Measurements from ENCODE around the gene MIP.
"Not testable (repeated sequence)": the region's sequence is repeated elsewhere in the genome, so short reads cannot be mapped to it uniquely, and the experiment has no call there.

MIP gene

GRCh38 chr12:56469007-56469930 lies 14.8 kb upstream of the MIP start:
- no peak for DNase-seq
- in situ Hi-C loops (cut with MboI; ENCODE audit: low pct_unique_long_range_greater_than_20kb, low sequenced_read_pairs), result no loop called here

GRCh38 chr12:56468216-56469006 lies 14.0 kb upstream of the MIP start, which contains the start of gene SPRYD4:
TSS of gene SPRYD4 (plus strand) at chr12:56468578. CDS start at chr12:56468592, 14 bp downstream.
- peak; percentile 95 for DNase-seq
- in situ Hi-C loops (cut with MboI; ENCODE audit: low pct_unique_long_range_greater_than_20kb, low sequenced_read_pairs), result no loop called here

GRCh38 chr12:56462565-56462964 lies 8.1 kb upstream of the MIP start:
- in situ Hi-C loops (cut with MboI; ENCODE audit: low pct_unique_long_range_greater_than_20kb, low sequenced_read_pairs), result no loop called here

GRCh38 chr12:56461235-56462159 lies 7.0 kb upstream of the MIP start:
- in situ Hi-C loops (cut with MboI; ENCODE audit: low pct_unique_long_range_greater_than_20kb, low sequenced_read_pairs), result no loop called here
- DNase-seq, result no peak

More at GRCh38 chr12:56462565-56462964, 8.1 kb upstream of the MIP start:
- no peak for DNase-seq

GRCh38 chr12:56457817-56458216 lies 3.4 kb upstream of the MIP start:
- DNase-seq, result no peak
- in situ Hi-C loops (cut with MboI; ENCODE audit: low pct_unique_long_range_greater_than_20kb, low sequenced_read_pairs), result no loop called here

GRCh38 chr12:56451147-56451546 lies 3.3 kb downstream of the MIP start:
- DNase-seq, result no peak
- in situ Hi-C loops (cut with MboI; ENCODE audit: low pct_unique_long_range_greater_than_20kb, low sequenced_read_pairs), result no loop called here

GRCh38 chr12:56450241-56450640 lies 4.2 kb downstream of the MIP start:
- in situ Hi-C loops (cut with MboI; ENCODE audit: low pct_unique_long_range_greater_than_20kb, low sequenced_read_pairs), result no loop called here
- DNase-seq, result no peak

GRCh38 chr12:56449622-56449984 lies 4.9 kb downstream of the MIP start:
- DNase-seq, result no peak
- in situ Hi-C loops (cut with MboI; ENCODE audit: low pct_unique_long_range_greater_than_20kb, low sequenced_read_pairs), result no loop called here

- peak; percentile 94 for DNase-seq
- in situ Hi-C loops (cut with MboI; ENCODE audit: low pct_unique_long_range_greater_than_20kb, low sequenced_read_pairs), result no loop called here
Measured at GRCh38 chr12:56448860-56449621, 5.4 kb downstream of the MIP start, which contains the start of gene TIMELESS. TSS of gene TIMELESS (minus strand) at chr12:56449426. CDS start at chr12:56434170, 15,256 bp downstream.

- in situ Hi-C loops (cut with MboI; ENCODE audit: low pct_unique_long_range_greater_than_20kb, low sequenced_read_pairs); DNase-seq: not testable (repeated sequence)
Measured at GRCh38 chr12:56443208-56443607, 11.2 kb downstream of the MIP start.

- in situ Hi-C loops (cut with MboI; ENCODE audit: low pct_unique_long_range_greater_than_20kb, low sequenced_read_pairs), result no loop called here
- DNase-seq, result no peak
Measured at GRCh38 chr12:56437430-56438176, 16.9 kb downstream of the MIP start.

- DNase-seq, result no peak
- in situ Hi-C loops (cut with MboI; ENCODE audit: low pct_unique_long_range_greater_than_20kb, low sequenced_read_pairs), result no loop called here
Measured at GRCh38 chr12:56434828-56435227, 19.6 kb downstream of the MIP start.

GRCh38 chr12:56431850-56432249 lies 22.6 kb downstream of the MIP start:
- no peak for DNase-seq
- in situ Hi-C loops (cut with MboI; ENCODE audit: low pct_unique_long_range_greater_than_20kb, low sequenced_read_pairs), result no loop called here

- no peak for DNase-seq
- in situ Hi-C loops (cut with MboI; ENCODE audit: low pct_unique_long_range_greater_than_20kb, low sequenced_read_pairs), result no loop called here
Measured at GRCh38 chr12:56431288-56431687, 23.2 kb downstream of the MIP start.

GRCh38 chr12:56425940-56426438 lies 28.5 kb downstream of the MIP start:
- DNase-seq, result no peak
- in situ Hi-C loops (cut with MboI; ENCODE audit: low pct_unique_long_range_greater_than_20kb, low sequenced_read_pairs), result no loop called here

- in situ Hi-C loops (cut with MboI; ENCODE audit: low pct_unique_long_range_greater_than_20kb, low sequenced_read_pairs), result no loop called here
- DNase-seq, result no peak
Measured at GRCh38 chr12:56425193-56425592, 29.3 kb downstream of the MIP start.

- in situ Hi-C loops (cut with MboI; ENCODE audit: low pct_unique_long_range_greater_than_20kb, low sequenced_read_pairs), result no loop called here
- peak; percentile 16 for DNase-seq
Measured at GRCh38 chr12:56420411-56420810, 34.0 kb downstream of the MIP start.

All from KBM-7 (cell line).